ENCODE results near the gene PPM1J. TPM values are rescaled to one million over a fixed set of nuclear protein-coding genes. Genes with fewer than 3 reads are reported as not detected.

Gene PPM1J
- total RNA-seq, 1 donor from 2014 or later: 4.1 TPM

DNA sequence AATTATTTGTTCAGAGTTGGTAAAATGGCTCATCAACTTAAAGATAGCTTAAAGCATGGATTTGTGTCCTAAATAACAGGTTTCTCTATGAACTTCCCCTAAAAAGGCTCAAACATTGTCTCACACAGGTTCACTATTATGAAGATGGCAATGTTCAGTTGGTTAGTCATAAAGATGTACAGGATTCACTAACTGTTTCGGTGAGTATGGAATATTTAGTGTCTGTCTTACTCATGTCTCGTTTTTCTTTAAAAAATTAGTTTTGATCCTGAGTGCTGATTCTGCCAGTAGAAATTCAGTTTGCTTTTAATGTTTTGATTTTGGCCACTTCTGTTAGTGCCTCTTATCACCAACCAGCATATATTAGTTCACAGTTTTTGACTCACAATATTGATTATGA lies 48.2 kb downstream of the PPM1J start:
- no peak for FAIRE-seq
- DNase-seq (ENCODE audit: low spot score in 2 of 2): no peak

DNA sequence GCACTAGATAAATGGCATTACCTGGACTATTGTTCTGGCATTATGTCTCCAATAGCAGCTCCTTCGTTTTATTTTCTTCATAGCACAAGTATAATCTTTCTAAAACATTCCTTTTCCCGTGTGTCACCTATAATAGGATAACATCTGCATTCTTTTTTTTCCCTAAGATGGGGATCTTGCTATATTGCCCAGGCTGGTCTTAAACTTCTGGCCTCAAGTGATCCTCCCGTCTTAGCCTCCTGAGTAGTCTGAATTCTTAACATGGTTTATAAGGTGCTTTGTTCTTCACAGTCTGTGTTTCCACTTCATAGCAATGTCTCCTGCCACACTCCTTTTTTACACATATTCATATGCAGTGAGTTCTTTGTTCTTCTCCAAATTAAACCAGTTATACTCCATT lies 49.3 kb downstream of the PPM1J start:
- no peak for FAIRE-seq
- DNase-seq (ENCODE audit: low spot score in 2 of 2): no peak

Other genes with a start within 250 kb of the PPM1J start
- gene WNT2B, start 206.4 kb downstream of the PPM1J start, total RNA-seq: 2.0 TPM
- gene ST7L, start 96.2 kb downstream of the PPM1J start, total RNA-seq: 35.9 TPM
- 90.9 TPM for gene CAPZA1, start 95.5 kb downstream of the PPM1J start, total RNA-seq
- gene MOV10, start 40.7 kb downstream of the PPM1J start, total RNA-seq: 5.3 TPM
- gene RHOC, start 8.2 kb downstream of the PPM1J start, total RNA-seq: 35.1 TPM
- gene SLC16A1, start 240.9 kb upstream of the PPM1J start, total RNA-seq: 60.3 TPM

Measured in frontal cortex (tissue), 4 donors.